AG09319 (cell line): ENCODE measurements around the gene NOD1.

Experiments
- DNase-seq: peaks from one replicate; pipeline ENCODE4 v3.0.0-alpha.2; 2010; ENCODE audit warnings: low read depth; ENCODE audit errors: extremely low read depth
- CTCF ChIP-seq: IDR thresholded peaks from 2 replicates; pipeline ENCODE4 v1.5.1; 2011; ENCODE audit warnings: low read depth, mild to moderate bottlenecking, inconsistent platforms, low read length, moderate library complexity

NOD1 gene

DNA sequence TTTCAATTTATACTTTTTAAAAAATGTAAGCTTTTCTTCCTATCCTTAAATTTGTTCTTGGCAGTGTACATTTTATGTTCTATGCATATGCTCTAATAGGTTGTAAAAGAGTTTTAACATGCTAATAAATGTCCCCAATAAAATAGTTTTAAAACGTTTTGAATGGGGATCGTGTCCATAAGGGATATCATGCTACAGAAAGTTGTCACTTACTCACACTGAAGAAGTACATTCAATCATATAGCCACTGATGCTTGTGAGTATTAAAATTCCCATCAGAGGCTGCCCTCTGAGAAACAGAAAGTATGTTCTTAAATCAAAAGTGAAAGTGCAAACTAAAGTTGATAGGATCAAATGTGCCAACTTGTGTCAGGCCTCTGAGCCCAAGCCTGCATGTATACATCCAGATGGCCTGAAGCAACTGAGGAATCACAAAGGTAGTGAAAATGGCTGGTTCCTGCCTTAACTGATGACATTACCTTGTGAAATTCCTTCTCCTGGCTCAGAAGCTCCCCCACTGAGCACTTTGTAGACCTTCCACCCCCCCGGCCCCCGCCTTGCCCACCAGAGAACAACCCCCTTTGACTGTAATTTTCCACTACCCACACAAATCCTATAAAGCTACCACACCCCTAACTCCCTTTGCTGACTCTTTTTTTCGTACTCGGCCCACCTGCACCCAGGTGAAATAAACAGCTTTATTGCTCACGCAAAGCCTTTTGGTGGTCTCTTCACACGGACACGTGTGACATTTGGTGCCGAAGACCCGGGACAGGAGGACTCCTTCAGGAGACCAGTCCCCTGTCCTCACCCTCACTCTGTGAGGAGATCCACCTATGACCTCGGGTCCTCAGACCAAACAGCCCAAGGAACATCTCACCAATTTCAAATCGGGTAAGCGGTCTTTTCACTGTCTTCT is 877 bp upstream of the NOD1 start:
- no peak for TF ChIP-seq CTCF
- DNase-seq = no peak

GRCh38 chr7:30476459-30477145 is 2.0 kb downstream of the NOD1 start:
- TF ChIP-seq CTCF = no peak
- DNase-seq = no peak

- DNase-seq = no peak
- TF ChIP-seq CTCF = no peak
Observed at GRCh38 chr7:30475580-30475979, 3.0 kb downstream of the NOD1 start.

DNA sequence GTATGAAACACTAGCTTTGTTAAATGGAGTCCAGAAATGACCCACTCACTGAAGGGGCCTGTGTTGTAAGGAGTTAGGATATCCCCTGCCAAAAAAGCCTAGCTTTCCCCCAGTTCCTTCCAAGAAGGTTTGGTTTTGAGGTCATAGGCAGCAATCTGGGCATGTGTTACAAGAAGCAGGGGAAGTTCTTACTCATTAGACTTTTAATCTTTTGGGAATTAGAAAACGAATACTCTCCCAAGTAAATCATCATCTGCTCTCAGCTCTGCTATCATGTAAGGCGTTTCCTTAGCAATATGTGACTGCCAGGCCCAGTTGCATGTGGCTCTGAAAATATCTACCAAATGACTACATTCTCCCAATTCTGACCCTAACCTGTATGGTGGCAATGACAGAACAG is 3.7 kb downstream of the NOD1 start:
- DNase-seq = peak; percentile 77
- no peak for TF ChIP-seq CTCF

GRCh38 chr7:30474485-30474884 is 4.1 kb downstream of the NOD1 start:
- no peak for DNase-seq
- no peak for TF ChIP-seq CTCF

DNA sequence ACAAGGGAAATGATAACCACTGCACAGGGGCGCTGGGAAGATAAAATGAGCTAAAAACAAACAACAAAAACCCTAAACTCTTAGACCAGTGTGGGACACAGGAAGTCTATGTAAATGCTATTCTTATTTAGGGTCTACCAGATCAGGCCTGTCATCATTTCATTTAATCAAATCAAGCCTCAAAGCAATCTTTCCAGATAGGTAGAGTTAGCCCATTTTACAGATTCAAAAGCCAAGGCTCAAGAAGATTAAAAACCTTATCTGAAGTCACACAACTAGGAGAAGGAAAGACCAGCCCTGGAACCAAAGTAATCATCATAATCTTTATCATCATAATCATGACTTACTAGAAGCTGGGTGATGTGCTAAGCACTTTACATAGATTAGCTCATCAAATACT is 4.7 kb downstream of the NOD1 start:
- DNase-seq = no peak

More for the DNA sequence above, 4.7 kb downstream of the NOD1 start:
- TF ChIP-seq CTCF = no peak
